AG10803 (cell line): ENCODE data around the gene RIF1.
A peak's percentile ranks its signal among the peaks of the same experiment; 100 is the strongest.
"Not testable (repeated sequence)": the region's sequence is repeated elsewhere in the genome, so short reads cannot be mapped to it uniquely, and the experiment has no call there.

Experiments used
- DNase-seq: peaks from one replicate; pipeline ENCODE4 v3.0.0; 2010; ENCODE audit warnings: low read depth
- H3K4me3 ChIP-seq: 2 replicates; pipeline ENCODE4 v1.5.1; 2011; ENCODE audit warnings: mild to moderate bottlenecking, low read length, control low read depth
- CTCF ChIP-seq: conservative IDR thresholded peaks from 2 replicates; pipeline ENCODE4 v1.5.1; 2011; ENCODE audit warnings: mild to moderate bottlenecking, low read length, control low read depth, inconsistent platforms

The RIF1 gene

GRCh38 chr2:151401149-151401548, 8.6 kb upstream of the RIF1 start:
- no peak for TF ChIP-seq CTCF
- H3K4me3 ChIP-seq, result no peak overlapping the region
- no peak for DNase-seq

DNA sequence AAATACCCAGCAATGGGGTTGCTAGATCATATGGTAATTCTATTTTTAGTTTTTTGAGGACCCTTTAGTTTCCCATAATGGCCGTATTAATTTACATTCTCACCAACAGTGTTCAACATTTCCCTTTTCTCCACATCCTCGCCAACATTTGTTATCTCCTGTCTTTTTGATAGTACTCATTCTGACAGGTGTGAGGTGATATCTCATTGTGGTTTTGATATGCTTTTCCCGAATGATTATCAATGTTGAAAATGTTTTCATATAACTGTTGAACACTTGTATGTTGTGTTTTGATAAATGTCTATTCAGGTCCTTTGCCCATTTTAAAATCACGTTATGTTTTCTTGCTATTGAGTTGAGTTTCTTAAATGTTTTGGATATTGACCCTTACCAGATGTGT, 5.8 kb upstream of the RIF1 start:
- TF ChIP-seq CTCF, result no peak
- no peak for DNase-seq
- H3K4me3 ChIP-seq, result no peak overlapping the region

DNA sequence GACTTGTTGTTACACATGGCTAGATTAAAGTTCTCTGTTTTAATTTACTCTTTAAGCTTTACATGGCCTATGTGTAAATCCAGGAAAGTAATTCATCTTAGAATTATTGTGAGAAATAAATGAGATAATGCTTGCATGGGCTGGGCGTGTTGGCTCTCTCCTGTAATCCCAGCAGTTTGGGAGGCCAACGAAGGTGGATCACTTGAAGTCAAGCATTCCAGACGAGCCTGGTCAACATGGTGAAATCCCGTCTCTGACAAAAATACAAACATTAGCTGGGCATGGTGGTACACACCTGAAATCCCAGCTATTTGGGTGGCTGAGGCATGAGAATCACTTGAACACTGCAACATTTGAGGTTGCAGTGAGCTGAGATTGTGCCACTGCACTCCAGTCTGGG, 4.3 kb upstream of the RIF1 start:
- no peak overlapping the region for H3K4me3 ChIP-seq
- no peak for TF ChIP-seq CTCF
- no peak for DNase-seq

DNA sequence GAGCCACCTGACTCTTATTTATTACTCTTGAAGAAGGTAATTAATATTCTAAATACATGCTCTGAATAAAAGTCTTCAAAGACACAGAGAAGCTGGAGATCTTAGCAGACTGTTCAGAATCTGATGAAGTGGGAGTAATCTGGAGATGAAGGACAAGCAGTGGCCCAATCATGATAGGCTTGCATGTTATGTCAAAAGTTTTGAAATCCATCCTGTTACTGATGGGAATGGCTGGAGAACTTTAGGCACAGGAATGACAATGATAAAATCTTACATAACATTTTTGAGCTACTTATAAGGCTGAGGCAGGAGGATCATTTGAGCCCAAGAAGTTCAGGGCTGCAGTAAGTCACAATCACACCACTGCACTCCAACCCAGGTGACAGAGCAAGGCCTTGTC, 2.4 kb upstream of the RIF1 start:
- no peak for DNase-seq
- H3K4me3 ChIP-seq, result no peak overlapping the region
- no peak for TF ChIP-seq CTCF

DNA sequence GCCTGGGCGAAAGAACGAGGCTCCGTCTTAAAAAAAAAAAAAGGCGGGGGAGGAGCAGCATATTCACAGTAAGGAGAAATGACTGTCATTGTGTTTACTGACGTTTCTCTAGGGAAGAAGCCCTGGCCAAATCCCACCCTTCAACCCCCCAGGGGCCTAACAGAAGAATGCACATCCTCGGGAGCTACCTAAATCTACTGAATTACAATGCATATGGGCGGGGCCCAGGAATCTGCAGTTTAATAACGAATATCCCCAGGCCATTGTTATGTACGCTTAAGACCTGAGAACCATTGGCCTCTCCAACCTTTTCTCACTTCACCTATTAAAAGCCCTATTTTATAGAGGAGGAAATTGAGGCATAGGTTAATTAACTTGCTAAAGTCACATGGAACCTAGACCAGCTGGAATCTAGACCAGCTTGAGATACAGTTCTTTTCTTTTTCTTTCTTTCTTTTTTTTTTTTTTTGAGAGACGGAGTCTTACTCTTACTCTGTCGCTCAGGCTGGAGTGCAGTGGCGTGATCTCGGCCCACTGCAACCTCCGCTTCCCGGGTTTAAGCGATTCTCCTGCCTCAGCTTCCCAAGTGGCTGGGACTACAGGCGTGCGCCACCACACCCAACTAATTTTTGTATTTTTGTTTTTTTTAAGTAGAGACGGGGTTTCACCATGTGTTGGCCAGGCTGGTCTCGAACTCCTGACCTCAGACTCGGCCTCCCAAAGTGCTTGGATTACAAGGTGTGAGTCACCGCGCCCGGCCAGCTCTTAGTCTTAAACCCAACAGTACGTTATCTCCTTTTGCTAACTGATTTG, 708 bp upstream of the RIF1 start:
- peak overlapping the region; percentile 98 for H3K4me3 ChIP-seq
- DNase-seq, result no peak
- TF ChIP-seq CTCF, result no peak

GRCh38 chr2:151410485-151410834, 758 bp downstream of the RIF1 start:
- TF ChIP-seq CTCF, result no peak
- no peak for DNase-seq
- H3K4me3 ChIP-seq, result peak overlapping the region; percentile 98

- H3K4me3 ChIP-seq, result no peak overlapping the region
- no peak for DNase-seq
- no peak for TF ChIP-seq CTCF
Observed at GRCh38 chr2:151417650-151418049, 7.9 kb downstream of the RIF1 start.

GRCh38 chr2:151421681-151422080, 12.0 kb downstream of the RIF1 start:
- not testable (repeated sequence) for H3K4me3 ChIP-seq, DNase-seq
